ENCODE measurements around the gene TAF4.

The TAF4 gene

GRCh38 chr20:61957961-61958715, 107.5 kb downstream of the TAF4 start:
- H3K4me3 ChIP-seq (ENCODE audit: low read depth, low read length), result no peak overlapping the region
- no peak for TF ChIP-seq CTCF (IDR thresholded peaks at IDR 0.05; ENCODE audit: borderline replicate concordance, insufficient read depth, low read depth, low read length)

- no peak for TF ChIP-seq CTCF (IDR thresholded peaks at IDR 0.05; ENCODE audit: borderline replicate concordance, insufficient read depth, low read depth, low read length)
- no peak overlapping the region for H3K4me3 ChIP-seq (ENCODE audit: low read depth, low read length)
Measured at GRCh38 chr20:61956396-61957342, 109.0 kb downstream of the TAF4 start.

GRCh38 chr20:61955668-61956395, 109.8 kb downstream of the TAF4 start:
- no peak overlapping the region for H3K4me3 ChIP-seq (ENCODE audit: low read depth, low read length)
- no peak for TF ChIP-seq CTCF (IDR thresholded peaks at IDR 0.05; ENCODE audit: borderline replicate concordance, insufficient read depth, low read depth, low read length)

- H3K4me3 ChIP-seq (ENCODE audit: low read depth, low read length), result no peak overlapping the region
- no peak for TF ChIP-seq CTCF (IDR thresholded peaks at IDR 0.05; ENCODE audit: borderline replicate concordance, insufficient read depth, low read depth, low read length)
Measured at GRCh38 chr20:61954276-61955021, 111.2 kb downstream of the TAF4 start.

- TF ChIP-seq CTCF (IDR thresholded peaks at IDR 0.05; ENCODE audit: borderline replicate concordance, insufficient read depth, low read depth, low read length), result no peak
- no peak overlapping the region for H3K4me3 ChIP-seq (ENCODE audit: low read depth, low read length)
Measured at GRCh38 chr20:61953037-61954021, 112.4 kb downstream of the TAF4 start.
